ENCODE results near the gene USP49. TPM values are rescaled to one million over a fixed set of nuclear protein-coding genes. Genes with fewer than 3 reads are reported as not detected.

USP49 gene
- total and polyA plus RNA-seq, 4 donors = 1.8 to 8.6 (median 3.6) TPM

DNA sequence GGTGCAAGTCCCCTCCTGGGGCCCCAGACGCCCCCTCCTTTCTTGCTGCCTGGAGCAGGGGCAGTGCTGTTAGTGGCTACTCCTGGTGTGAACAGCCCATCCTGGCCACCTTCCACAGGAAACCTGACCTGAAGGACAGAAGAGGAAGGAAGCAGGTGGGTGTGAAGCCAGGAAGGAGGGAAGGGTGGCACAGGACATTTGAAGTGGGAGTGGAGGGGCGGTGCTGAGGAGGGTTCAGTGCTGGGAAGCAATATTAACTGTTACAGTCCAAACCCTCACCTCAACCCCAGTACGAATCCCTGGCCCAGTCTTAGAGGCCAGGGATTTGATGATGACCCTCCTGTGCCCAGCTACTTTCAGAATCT lies 113.8 kb downstream of the USP49 start:
- DNase-seq (peak in 1 of 3 donors; percentile 21), ATAC-seq (ENCODE audit: insufficient read depth, low FRiP score) (no peak)
- Histone ChIP-seq H3K36me3 (ENCODE audit: control insufficient read depth in 4 of 4, insufficient read depth in 4 of 4, low read length in 4 of 4) (peaks cover 0 to 6% (median 3%) of the 10 kb centered on the region in 4 donors), H3K4me1 (ENCODE audit: control insufficient read depth in 5 of 5, insufficient read depth in 5 of 5, low read length in 5 of 5) (peaks cover 4 to 37% (median 23%) of the 10 kb centered on the region in 5 donors), H3K4me3 (no peak overlapping the region), H3K9ac (ENCODE audit: insufficient read depth in 1 of 2, low read length in 2 of 2) (no peak overlapping the region), H3K9me3 (ENCODE audit: control insufficient read depth in 4 of 4, insufficient read depth in 3 of 4, low read length in 3 of 4) (no peaks in the 10 kb centered on the region), H3K27me3 (ENCODE audit: control insufficient read depth in 3 of 3, insufficient read depth in 3 of 3, low read length in 2 of 3) (no peaks in the 10 kb centered on the region), H3K27ac (ENCODE audit: low read depth in 1 of 2, low read length in 1 of 2) (peak overlapping the region; percentile 10 to 64)
- WGBS, 2 donors = 10 to 16% methylated on average over 3 of the region's 3 CpGs
- TF ChIP-seq, protein P1, sequence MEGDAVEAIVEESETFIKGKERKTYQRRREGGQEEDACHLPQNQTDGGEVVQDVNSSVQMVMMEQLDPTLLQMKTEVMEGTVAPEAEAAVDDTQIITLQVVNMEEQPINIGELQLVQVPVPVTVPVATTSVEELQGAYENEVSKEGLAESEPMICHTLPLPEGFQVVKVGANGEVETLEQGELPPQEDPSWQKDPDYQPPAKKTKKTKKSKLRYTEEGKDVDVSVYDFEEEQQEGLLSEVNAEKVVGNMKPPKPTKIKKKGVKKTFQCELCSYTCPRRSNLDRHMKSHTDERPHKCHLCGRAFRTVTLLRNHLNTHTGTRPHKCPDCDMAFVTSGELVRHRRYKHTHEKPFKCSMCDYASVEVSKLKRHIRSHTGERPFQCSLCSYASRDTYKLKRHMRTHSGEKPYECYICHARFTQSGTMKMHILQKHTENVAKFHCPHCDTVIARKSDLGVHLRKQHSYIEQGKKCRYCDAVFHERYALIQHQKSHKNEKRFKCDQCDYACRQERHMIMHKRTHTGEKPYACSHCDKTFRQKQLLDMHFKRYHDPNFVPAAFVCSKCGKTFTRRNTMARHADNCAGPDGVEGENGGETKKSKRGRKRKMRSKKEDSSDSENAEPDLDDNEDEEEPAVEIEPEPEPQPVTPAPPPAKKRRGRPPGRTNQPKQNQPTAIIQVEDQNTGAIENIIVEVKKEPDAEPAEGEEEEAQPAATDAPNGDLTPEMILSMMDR (IDR thresholded peaks at IDR 0.05; ENCODE audit: control extremely low read depth, extremely low read depth) = no peak

DNA sequence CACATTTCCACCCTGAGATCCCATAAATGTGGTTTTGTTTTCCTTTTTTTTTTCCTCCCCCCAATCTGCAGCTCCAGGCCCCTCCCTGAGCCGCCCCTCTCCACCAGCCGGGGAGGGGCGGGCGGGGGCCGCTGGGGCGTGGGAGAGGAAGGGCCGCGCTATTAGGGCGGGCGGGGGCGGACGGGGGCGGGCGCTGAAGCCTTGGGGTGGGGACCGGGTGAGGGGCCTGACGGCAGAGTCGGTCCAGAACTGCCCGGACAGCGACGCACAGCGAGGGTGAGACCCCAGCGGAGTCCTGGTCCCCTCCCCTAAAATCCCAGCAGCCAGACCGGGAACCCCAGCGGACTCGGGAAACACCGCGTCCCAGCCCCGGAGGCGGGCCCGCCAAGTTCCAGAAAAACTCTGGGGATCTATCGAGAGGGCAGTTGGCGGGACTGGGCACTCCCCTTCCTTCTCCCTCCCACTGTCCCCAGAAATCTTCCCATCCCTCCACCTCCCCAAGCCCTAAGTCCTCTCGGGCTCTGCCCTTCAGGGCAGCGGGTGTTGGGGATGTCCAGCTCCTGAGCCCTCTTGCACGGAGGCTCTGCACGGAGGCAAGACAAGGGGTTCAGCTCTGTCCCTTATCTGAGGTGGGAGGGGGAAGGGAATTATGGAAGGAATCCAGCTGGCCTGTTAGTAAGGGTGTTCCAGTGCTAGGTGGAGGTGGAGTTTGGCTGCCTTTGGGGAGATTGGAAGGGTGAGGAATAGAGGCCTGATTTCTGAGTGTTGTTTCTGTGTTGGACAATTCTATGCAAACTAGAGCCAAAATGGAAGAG lies 114.4 kb downstream of the USP49 start, which contains the start of gene PRICKLE4:
Gene PRICKLE4 (plus strand): TSS at position 232 of the 815 bp plus-strand sequence. CDS start 2,692 bp downstream, outside the sequence.
- peaks cover under 1 to 32% (median 18%) of the 10 kb centered on the region in 5 donors for H3K4me1 ChIP-seq (ENCODE audit: control insufficient read depth in 5 of 5, insufficient read depth in 5 of 5, low read length in 5 of 5)
- TF ChIP-seq, protein P1 (IDR thresholded peaks at IDR 0.05; ENCODE audit: control extremely low read depth, extremely low read depth) = no peak
- H3K27me3 ChIP-seq (ENCODE audit: control insufficient read depth in 3 of 3, insufficient read depth in 3 of 3, low read length in 2 of 3) = no peaks in the 10 kb centered on the region
- DNase-seq (peak; percentile 51 to 76 (median 57)), ATAC-seq (ENCODE audit: insufficient read depth, low FRiP score) (peak; percentile 7)
- peak within 1 kb of the TSS; percentile 44 for H3K4me3 ChIP-seq
- WGBS, 2 donors = 1% methylated on average over 35 to 36 of the region's 36 CpGs
- peak within 1 kb of the TSS; percentile 58 to 88 for H3K27ac ChIP-seq (ENCODE audit: low read depth in 1 of 2, low read length in 1 of 2)
- peaks cover 0 to 9% (median 4%) of the 10 kb centered on the region in 4 donors for H3K36me3 ChIP-seq (ENCODE audit: control insufficient read depth in 4 of 4, insufficient read depth in 4 of 4, low read length in 4 of 4)
- no peak within 1 kb of the TSS for H3K9ac ChIP-seq (ENCODE audit: insufficient read depth in 1 of 2, low read length in 2 of 2)
- no peaks in the 10 kb centered on the region for H3K9me3 ChIP-seq (ENCODE audit: control insufficient read depth in 4 of 4, insufficient read depth in 3 of 4, low read length in 3 of 4)

DNA sequence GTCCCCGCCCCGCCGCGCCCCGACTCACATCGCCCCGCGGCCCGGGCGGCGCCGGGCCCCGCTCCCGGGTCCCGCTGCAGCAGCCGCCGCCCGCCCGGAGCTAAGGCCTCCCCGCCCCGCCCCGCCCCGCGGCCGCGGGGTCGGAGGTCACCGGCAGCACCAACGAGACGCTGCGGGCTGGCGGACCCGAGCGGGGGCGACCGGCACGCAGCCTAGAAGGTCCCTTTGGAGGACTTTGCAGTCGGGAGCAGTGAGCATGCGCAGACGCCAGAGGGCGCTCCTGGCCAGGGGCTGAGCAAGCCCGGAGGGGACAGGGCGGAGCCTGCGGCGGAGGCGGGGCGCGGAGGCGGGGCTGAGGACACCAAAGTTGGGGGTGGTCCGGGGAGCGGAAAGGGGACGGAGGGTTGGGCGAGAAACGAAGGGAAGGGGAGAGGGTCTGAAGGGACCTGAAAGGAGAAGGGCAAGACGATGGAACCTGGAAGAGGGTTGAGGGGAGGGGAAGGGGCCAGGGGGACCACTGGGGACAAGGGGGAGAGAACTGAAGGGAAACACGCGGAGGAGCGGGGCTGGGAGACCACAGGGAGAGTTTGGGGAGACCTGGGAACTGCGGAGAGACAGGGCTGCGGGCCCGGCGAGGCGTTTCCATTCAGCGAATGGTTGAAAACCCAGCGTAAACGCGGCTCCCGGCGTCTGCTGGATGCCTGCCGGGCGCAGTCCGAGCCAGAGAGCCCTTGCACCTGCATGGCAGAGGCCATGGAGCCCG lies 115.2 kb downstream of the USP49 start, which contains the start of gene FRS3:
Gene FRS3 (minus strand): TSS at position 113 of the 763 bp plus-strand sequence. CDS start 2,913 bp downstream, outside the sequence.
- peak; percentile 94 for ATAC-seq (ENCODE audit: insufficient read depth, low FRiP score)
- H3K4me1 ChIP-seq (ENCODE audit: control insufficient read depth in 5 of 5, insufficient read depth in 5 of 5, low read length in 5 of 5) = peaks cover 0 to 24% (median 13%) of the 10 kb centered on the region in 5 donors

More for the DNA sequence above, 115.2 kb downstream of the USP49 start, which contains the start of gene FRS3:
- Histone ChIP-seq H3K9ac (ENCODE audit: insufficient read depth in 1 of 2, low read length in 2 of 2) (peak within 1 kb of the TSS in 1 of 2 donors; percentile 81), H3K9me3 (ENCODE audit: control insufficient read depth in 4 of 4, insufficient read depth in 3 of 4, low read length in 3 of 4) (no peaks in the 10 kb centered on the region), H3K27me3 (ENCODE audit: control insufficient read depth in 3 of 3, insufficient read depth in 3 of 3, low read length in 2 of 3) (no peaks in the 10 kb centered on the region), H3K4me3 (peak within 1 kb of the TSS; percentile 44), H3K36me3 (ENCODE audit: control insufficient read depth in 4 of 4, insufficient read depth in 4 of 4, low read length in 4 of 4) (peaks cover 0 to 16% (median 7%) of the 10 kb centered on the region in 4 donors), H3K27ac (ENCODE audit: low read depth in 1 of 2, low read length in 1 of 2) (peak within 1 kb of the TSS; percentile 58 to 88)
- WGBS, 2 donors = 0% methylated on average over 57 to 73 of the region's 73 CpGs
- TF ChIP-seq, protein P1 (IDR thresholded peaks at IDR 0.05; ENCODE audit: control extremely low read depth, extremely low read depth) = peak; percentile 98
- peak; percentile 97 to 99 (median 98) for DNase-seq
